Right cardiac atrium (tissue), 5 donors: ENCODE measurements around the gene AHSG. TPM values are rescaled to one million over a fixed set of nuclear protein-coding genes. Genes with fewer than 3 reads are reported as not detected.

Source experiments
- ATAC-seq, 2 donors: fragments of 200-7000 bp; cut with Tn5 transposase; one replicate each; pipeline versions ENCODE4 v1.8.0 to v1.9.1; 2020; ENCODE audit warnings: moderate library complexity in 2 of 2, mild to moderate bottlenecking in 1 of 2
- DNase-seq, 3 donors: peaks; one replicate each; pipeline ENCODE4 v3.0.0-alpha.2; 2020
- H3K27ac ChIP-seq: one replicate; pipeline ENCODE4 v1.5.1; 2013; ENCODE audit warnings: mild to moderate bottlenecking, low read length, control low read depth, moderate library complexity
- H3K27me3 ChIP-seq: one replicate; pipeline ENCODE4 v1.6.1; 2013; ENCODE audit not compliant: control insufficient read depth, insufficient read depth
- H3K4me1 ChIP-seq: one replicate; pipeline ENCODE4 v1.6.1; 2013; ENCODE audit warnings: low read length; ENCODE audit not compliant: control insufficient read depth, insufficient read depth
- H3K4me3 ChIP-seq: one replicate; pipeline ENCODE4 v1.5.1; 2013; ENCODE audit warnings: low read length, control low read depth
- H3K9me3 ChIP-seq: one replicate; pipeline ENCODE4 v1.6.1; 2013; ENCODE audit warnings: low read length; ENCODE audit not compliant: control insufficient read depth
- WGBS: extraction: QIAGEN DNeasy Blood & Tissue Kit; methylation state at CpG from one replicate; pipeline ENCODE4 v1.1.7; 2013; 5-methylcytosine and 5-hydroxymethylcytosine counted together
- intact Hi-C, 4 donors: fragments of 100-400 bp; cut with DNase I; formaldehyde crosslinking; loops; one replicate each; pipeline versions ENCODE4 v1.11.0 to v1.14.0; 2022 to 2023
- polyA plus RNA-seq: library from polyadenylated mRNA; stranded (reverse); fragments of 200-250 nt; gene quantifications from one replicate; pipeline ENCODE4 v1.2.3, GENCODE V29; 2013
- total RNA-seq, 4 donors: library from RNA; stranded (reverse); fragmentation: NEBNext Ultra II Directional; extraction: Animal tissue kit (Norgen Biotek cat#: 25700); gene quantifications; one replicate each; pipeline ENCODE4 v1.2.1, GENCODE V29; 2021
- donor health status: healthy with polysubstance abuse.
- donor health status: DM: no; HTN: yes; CAD: no.
- donor health status: DM: no; HTN: no; CAD: no.
- donor health status: DM: no; HTN: yes; CAD: no; lungs with severe emphysema.
- donor health status: DM: yes; HTN: yes; CAD: no.

Gene AHSG
- total and polyA plus RNA-seq, 5 donors = 0.05 to 0.20 TPM; not detected in 3

DNA sequence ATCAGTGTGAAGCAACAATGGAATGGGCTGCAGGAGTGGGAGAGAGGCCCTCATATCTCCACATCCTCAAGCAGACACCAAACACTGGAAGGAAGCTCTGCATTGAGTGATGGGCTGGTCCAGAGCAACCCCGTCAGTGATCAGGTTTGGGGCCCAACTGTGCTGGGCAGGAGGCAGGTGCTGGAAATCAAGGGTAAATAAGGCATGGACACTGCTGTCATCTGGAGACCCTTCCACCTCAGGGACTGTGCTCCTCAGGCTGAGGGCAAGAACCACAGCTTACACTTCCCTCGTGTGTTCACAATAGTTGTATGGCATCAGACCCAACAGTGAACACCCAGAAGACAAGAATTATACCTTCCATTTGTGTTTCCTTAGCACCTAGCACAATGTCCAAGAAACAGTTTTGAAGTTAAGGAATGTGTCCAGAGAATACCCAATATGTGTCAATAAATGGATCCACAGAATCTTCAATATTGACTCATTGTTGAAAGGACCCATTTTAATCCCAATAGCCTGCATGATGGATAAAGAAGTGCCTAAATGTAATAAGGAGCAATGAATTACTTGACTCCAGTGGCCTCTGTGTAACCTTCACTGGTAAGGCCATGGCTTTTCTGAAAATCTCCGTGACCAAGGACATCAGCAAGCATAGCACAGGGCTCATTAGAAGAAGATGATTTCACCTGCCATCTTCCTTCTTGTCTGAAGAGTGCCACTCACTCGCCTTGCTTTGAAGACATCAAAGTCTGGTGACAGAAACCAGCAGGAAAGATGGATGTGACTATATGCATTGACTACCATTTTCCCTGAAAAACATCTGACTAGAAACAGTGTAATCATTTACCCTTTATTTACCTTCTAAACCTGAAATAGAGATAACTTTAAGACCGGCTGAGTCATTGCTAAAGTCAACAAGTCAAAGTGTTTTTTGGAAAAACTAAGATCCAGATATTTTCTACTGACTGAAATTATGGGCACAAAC is 7.0 kb upstream of the AHSG start:
- Histone ChIP-seq H3K27ac (no peak overlapping the region), H3K4me1 (no peaks in the 10 kb centered on the region), H3K4me3 (no peak overlapping the region), H3K27me3 (no peaks in the 10 kb centered on the region), H3K9me3 (no peaks in the 10 kb centered on the region)
- WGBS = 82% methylated on average over 5 of the region's 5 CpGs
- ATAC-seq = no peak
- intact Hi-C loops = no loop called here
- no peak for DNase-seq

DNA sequence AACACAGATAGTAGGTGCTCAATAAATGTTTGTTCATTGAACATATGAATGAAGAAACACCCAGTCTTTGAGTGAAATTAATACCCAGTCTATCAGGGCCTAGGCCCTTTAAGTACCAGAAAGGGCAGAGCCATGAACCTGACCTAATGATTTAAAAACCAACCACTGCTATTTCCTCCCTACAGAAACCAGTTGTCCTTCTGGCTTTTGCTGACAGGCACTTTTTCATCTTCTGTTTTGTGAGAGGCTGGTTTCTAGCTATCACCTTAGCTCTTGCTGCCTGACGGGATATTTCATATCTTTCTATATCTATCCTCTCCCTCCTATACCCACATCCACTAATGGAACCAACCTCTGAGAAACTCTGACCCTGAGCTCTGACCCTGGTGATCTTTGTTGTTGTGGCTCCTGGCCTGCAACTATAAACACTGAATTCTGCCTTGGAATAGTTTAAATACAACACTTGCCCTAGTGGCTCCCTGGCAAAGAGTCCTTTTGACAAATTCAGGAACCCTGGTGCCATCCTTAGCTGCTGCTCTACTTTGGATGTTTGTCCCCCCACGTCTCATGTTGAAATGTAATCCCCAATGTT is 4.1 kb upstream of the AHSG start:
- WGBS = 86% methylated on average over 2 of the region's 2 CpGs
- ATAC-seq (no peak), DNase-seq (no peak)
- Histone ChIP-seq H3K27ac (no peak overlapping the region), H3K27me3 (no peaks in the 10 kb centered on the region), H3K4me1 (no peaks in the 10 kb centered on the region), H3K4me3 (no peak overlapping the region), H3K9me3 (no peaks in the 10 kb centered on the region)
- intact Hi-C loops = no loop called here

DNA sequence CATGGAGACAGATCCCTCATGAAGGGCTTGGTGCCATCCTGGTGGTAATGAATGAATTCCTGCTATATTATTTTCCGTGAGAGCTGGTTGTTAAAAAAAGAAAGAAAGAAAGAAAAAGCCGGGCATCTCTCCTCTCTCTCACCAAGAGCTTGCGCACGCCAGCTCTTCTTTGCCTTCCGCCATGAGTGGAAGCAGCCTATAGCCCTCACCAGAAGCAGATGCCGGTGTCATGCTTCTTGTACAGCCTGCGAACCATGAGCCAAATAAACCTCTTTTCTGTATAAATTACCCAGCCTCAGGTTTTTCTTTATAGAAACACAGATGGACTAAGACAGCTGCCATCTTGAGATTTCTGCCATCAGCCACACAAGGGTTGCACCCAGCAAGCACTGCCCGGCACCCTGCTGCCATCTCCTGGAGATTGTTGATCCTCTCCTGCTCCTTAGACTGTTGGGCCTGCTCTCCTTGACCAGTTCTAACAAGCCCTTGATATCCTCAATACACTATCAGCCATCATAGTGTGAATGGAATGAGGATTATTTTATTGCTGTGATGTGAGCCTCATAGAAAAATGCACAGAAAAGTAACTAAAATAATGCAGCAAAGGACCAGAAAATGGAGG is 3.5 kb upstream of the AHSG start:
- intact Hi-C loops = no loop called here
- ATAC-seq (no peak), DNase-seq (no peak)
- H3K9me3 ChIP-seq = no peaks in the 10 kb centered on the region
- no peak overlapping the region for H3K27ac ChIP-seq
- no peaks in the 10 kb centered on the region for H3K4me1 ChIP-seq
- no peak overlapping the region for H3K4me3 ChIP-seq
- 89% methylated on average over 8 of the region's 8 CpGs for WGBS
- no peaks in the 10 kb centered on the region for H3K27me3 ChIP-seq

DNA sequence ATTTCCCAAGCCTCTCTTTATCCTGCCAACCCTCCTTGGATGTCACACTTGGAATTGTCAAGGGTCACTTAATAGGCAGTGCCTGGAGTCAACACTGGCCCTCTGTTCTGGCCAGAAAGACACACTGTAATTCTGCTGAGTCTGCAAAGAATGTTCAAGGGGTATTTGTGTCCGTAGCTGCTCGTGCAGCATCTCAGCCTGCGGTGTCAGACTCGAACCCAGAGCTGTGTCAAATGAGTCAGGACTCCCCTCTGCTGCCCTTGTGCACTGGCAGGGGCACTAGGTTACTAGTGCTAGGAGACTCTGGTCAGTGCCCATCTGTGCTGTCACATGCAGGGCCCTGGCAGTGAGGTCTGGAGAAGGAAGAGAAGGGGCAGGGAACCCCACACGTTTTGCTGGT is 795 bp upstream of the AHSG start:
- Histone ChIP-seq H3K4me3 (no peak overlapping the region), H3K4me1 (no peaks in the 10 kb centered on the region), H3K27ac (no peak overlapping the region), H3K9me3 (no peaks in the 10 kb centered on the region), H3K27me3 (no peaks in the 10 kb centered on the region)
- 71% methylated on average over 5 of the region's 5 CpGs for WGBS
- DNase-seq = no peak
- intact Hi-C loops = loop anchor here in 2 of 4 donors (5.0 to 10.0 kb wide), 3 partner anchors 140 to 203 kb away; no protein-coding TSS in a partner anchor
- no peak for ATAC-seq

DNA sequence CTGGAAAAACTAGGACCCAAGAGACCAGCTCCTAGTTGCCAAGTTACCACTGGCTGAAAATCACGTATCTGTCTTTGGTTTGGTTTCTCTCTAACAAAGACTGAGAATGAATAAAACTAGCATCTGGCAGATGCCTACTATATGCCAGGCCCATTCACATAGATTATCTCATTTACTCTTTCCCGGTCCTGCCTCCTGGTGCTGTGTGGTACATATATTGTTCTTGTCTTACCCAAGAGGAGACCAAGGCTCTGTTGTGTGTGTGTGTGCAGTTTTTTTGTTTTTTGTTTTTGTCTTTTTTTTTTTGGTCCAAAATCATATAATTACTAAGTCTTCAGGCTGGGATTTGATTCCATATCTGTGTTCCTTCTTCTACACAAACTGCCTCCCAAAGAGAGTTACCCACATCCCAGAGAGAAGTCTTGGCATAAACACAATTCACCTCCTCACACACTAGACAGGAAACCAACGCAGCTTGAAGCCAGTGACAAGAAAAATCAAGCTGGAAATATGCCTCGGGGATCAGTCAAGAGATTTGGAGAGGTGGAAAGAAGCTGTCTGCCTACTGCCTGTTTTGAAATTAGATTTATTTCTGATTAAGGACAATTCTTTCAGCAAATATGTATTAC is 891 bp downstream of the AHSG start:
- ATAC-seq = no peak
- Histone ChIP-seq H3K4me3 (no peak overlapping the region), H3K4me1 (peaks cover 3% of the 10 kb centered on the region), H3K27me3 (no peaks in the 10 kb centered on the region), H3K9me3 (no peaks in the 10 kb centered on the region), H3K27ac (no peak overlapping the region)
- WGBS = 39% methylated on average over 4 of the region's 4 CpGs
- intact Hi-C loops = loop anchor here in 2 of 4 donors (5.0 to 10.0 kb wide), 3 partner anchors 139 to 201 kb away; no protein-coding TSS in a partner anchor
- DNase-seq = no peak

DNA sequence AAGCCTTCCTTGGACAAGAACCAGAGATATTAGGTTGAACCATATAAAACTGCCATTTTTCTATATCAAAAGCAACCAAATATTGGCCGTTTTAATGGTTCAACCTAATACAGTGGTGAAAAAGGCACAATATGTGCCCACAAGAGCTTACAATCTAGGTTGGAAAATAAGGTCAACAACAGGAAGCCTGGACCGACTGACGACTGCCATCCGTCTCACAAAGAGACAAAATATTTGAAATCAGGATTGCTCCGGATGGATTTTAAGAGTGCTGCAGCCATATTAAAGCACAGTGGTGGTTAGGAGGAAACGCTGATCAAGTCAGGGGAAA is 1.4 kb downstream of the AHSG start:
- Histone ChIP-seq H3K9me3 (no peaks in the 10 kb centered on the region), H3K4me1 (peaks cover 3% of the 10 kb centered on the region), H3K27me3 (no peaks in the 10 kb centered on the region), H3K27ac (no peak overlapping the region), H3K4me3 (no peak overlapping the region)
- ATAC-seq = no peak
- WGBS = 49% methylated on average over 6 of the region's 6 CpGs
- intact Hi-C loops = loop anchor here in 2 of 4 donors (5.0 to 10.0 kb wide), 3 partner anchors 138 to 201 kb away; no protein-coding TSS in a partner anchor
- no peak for DNase-seq

DNA sequence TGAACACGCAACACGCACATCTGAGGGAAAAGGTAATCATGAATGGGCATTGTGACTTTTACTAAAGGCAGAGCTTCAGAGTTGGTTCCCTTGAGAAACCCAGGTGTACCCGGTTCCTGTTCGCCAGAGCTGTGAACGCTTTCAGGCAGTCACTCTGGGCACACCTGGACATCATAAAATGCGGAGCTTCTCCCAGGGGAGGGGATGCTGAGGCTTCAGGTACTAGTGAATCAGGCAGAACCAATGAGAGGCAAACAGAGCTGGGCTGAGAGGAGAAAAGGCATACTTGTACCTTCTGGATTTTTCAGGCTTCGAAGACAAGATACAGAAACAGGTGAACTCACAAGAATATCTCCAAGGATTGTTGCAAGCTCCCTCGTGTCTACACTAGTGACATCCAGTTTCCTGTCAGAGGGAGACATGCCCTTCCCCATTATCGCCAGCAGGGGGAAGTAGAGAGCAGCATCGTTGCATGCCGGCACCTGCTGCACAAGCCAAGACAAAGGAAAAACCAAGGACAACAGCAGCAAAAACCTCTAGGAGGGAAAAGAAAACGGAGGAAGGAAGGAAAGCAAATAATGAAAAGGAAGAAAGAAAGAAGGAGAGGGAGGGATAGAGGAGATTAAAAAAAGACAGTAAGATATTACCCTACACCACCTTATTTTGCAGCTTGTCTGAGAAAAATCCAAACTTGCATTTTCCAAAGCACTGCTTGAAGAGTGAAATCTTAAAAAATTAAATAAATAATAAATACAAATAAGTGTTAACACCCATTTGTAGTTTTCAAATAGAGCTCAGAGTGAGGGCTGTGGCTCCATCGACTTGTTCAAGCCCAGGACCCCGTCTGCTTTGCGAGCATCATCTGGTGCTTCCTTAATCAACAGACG is 2.0 kb downstream of the AHSG start:
- 31% methylated on average over 16 of the region's 16 CpGs for WGBS
- peaks cover 3% of the 10 kb centered on the region for H3K4me1 ChIP-seq
- H3K27ac ChIP-seq = no peak overlapping the region
- H3K27me3 ChIP-seq = no peaks in the 10 kb centered on the region
- DNase-seq (peak; percentile 50 to 86 (median 85)), ATAC-seq (peak; percentile 67 to 74)
- no peak overlapping the region for H3K4me3 ChIP-seq
- intact Hi-C loops = loop anchor here (5.0 to 10.0 kb wide), 5 partner anchors 137 to 547 kb away; no protein-coding TSS in a partner anchor
- H3K9me3 ChIP-seq = no peaks in the 10 kb centered on the region

DNA sequence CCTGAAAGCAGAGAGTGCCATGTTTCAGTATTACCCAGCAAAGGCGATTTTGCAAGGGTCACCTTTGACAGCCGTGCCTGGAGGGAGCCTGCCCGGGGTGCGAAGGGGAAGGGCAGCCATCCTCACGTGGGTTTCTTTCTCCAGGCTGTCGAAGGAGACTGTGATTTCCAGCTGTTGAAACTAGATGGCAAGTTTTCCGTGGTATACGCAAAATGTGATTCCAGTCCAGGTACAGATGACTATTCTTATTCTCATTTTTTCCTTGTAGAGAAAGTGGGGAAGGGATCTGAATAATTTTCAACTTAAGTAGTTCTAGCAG is 3.4 kb downstream of the AHSG start:
- intact Hi-C loops = loop anchor here (5.0 to 10.0 kb wide), 5 partner anchors 136 to 546 kb away; no protein-coding TSS in a partner anchor
- DNase-seq (no peak), ATAC-seq (no peak)
- H3K9me3 ChIP-seq = no peaks in the 10 kb centered on the region
- no peak overlapping the region for H3K27ac ChIP-seq
- 83% methylated on average over 8 of the region's 8 CpGs for WGBS
- H3K4me1 ChIP-seq = peaks cover 3% of the 10 kb centered on the region
- H3K27me3 ChIP-seq = no peaks in the 10 kb centered on the region
- H3K4me3 ChIP-seq = no peak overlapping the region

DNA sequence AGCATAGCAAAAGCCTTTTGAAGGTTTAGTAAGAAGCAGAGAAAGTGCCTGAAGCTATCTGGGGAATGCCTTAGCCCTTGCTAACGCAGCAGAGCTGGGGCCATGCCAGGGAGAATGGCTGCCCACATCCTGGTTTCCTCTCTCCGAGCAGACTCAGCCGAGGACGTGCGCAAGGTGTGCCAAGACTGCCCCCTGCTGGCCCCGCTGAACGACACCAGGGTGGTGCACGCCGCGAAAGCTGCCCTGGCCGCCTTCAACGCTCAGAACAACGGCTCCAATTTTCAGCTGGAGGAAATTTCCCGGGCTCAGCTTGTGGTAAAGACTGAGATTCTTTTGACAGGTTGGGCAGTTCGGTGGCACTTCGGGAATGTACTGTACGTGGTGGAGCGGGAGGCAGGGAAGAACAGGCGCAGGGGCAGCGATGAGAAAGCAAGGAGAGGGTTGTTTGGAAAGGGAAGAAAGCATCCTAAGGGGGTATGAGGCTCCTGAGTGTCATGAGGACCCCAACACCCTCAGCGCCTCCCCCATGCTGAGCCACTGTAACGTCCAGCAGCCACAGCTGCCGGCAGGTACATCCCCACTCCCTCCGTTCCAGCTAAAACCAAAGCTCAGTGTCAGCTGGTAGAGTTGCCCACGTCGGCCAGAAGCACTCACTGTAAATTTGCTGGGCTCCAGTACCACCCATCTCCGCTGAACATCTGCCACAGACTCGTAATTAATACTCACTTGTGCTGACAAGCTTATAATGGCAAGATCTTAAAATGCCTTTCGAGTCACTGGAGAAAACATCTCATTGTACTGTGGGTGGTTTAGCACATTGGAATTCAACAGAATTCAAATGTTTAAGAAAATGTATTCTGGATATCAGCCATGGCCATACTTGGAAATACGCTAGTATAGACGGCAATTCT is 4.4 kb downstream of the AHSG start:
- Histone ChIP-seq H3K27ac (no peak overlapping the region), H3K9me3 (no peaks in the 10 kb centered on the region), H3K4me1 (peaks cover 3% of the 10 kb centered on the region), H3K4me3 (no peak overlapping the region), H3K27me3 (no peaks in the 10 kb centered on the region)
- ATAC-seq (peak; percentile 92 to 96), DNase-seq (peak; percentile 88 to 93 (median 92))
- intact Hi-C loops = loop anchor here (5.0 to 10.0 kb wide), 5 partner anchors 135 to 545 kb away; no protein-coding TSS in a partner anchor
- WGBS = 16% methylated on average over 31 of the region's 31 CpGs
